ENCODE measurements around the gene COLQ. TPM values are rescaled to one million over a fixed set of nuclear protein-coding genes. Genes with fewer than 3 reads are reported as not detected.

Gene COLQ
- total RNA-seq, 1 experiment from 2014 or later = 1.9 TPM

- CTCF ChIA-PET = no interaction called here
- peaks cover 13 to 16% of the 10 kb centered on the region in 2 experiments for H3K4me1 ChIP-seq (ENCODE audit: control insufficient read depth in 1 of 2, insufficient read depth in 2 of 2, low read length in 2 of 2)
- no peaks in the 10 kb centered on the region for H3K9me2 ChIP-seq (ENCODE audit: insufficient read depth)
- ATAC-seq (no peak), DNase-seq (ENCODE audit: low read depth, low spot score) (no peak)
- H3K27ac ChIP-seq (ENCODE audit: low read depth, low read length) = no peak overlapping the region
- peaks cover 16 to 34% of the 10 kb centered on the region in 2 experiments for H3K36me3 ChIP-seq (ENCODE audit: control insufficient read depth in 1 of 2, insufficient read depth in 2 of 2, low read length in 2 of 2)
- no peaks in the 10 kb centered on the region for H4K20me1 ChIP-seq (ENCODE audit: insufficient read depth)
- intact Hi-C loops (cut with micrococcal nuclease) = no loop called here
- H3K9ac ChIP-seq (ENCODE audit: low read length) = no peak overlapping the region
- TF ChIP-seq ZBTB33 (IDR thresholded peaks at IDR 0.05; ENCODE audit: extremely low read depth, insufficient replicate concordance, low read length) = no peak
- no peak for TF ChIP-seq POLR2A (IDR thresholded peaks at IDR 0.05; ENCODE audit: borderline replicate concordance, extremely low read depth, insufficient read depth, insufficient read length)
- TF ChIP-seq EGR1 (IDR thresholded peaks at IDR 0.05; ENCODE audit: low read depth) = no peak
- TF ChIP-seq EZH2 (IDR thresholded peaks at IDR 0.05) = no peak
- TF ChIP-seq MAX (IDR thresholded peaks at IDR 0.05) = no peak
- TF ChIP-seq FOSL1 (IDR thresholded peaks at IDR 0.05; ENCODE audit: low read depth) = no peak
- no peak for TF ChIP-seq ATF3 (IDR thresholded peaks at IDR 0.05)
- no peak for TF ChIP-seq CBX3 (IDR thresholded peaks at IDR 0.05; ENCODE audit: low read depth)
- no peak for TF ChIP-seq CTCF (IDR thresholded peaks at IDR 0.05 in 2 of 3, conservative IDR thresholded peaks at IDR 0.05 in 1 of 3; ENCODE audit: borderline replicate concordance in 1 of 3, insufficient read depth in 1 of 3, low read depth in 2 of 3, low read length in 2 of 3)
- TF ChIP-seq ZNF274 (IDR thresholded peaks at IDR 0.05; ENCODE audit: low read depth, low read length) = no peak
- no peak for TF ChIP-seq TCF7L2 (IDR thresholded peaks at IDR 0.05; ENCODE audit: borderline replicate concordance, extremely low read depth, insufficient read depth, insufficient read length)
- H3K9me3 ChIP-seq (ENCODE audit: control insufficient read depth in 1 of 2, insufficient read depth in 1 of 2, low read depth in 1 of 2, low read length in 2 of 2) = no peaks in the 10 kb centered on the region
- H3K4me3 ChIP-seq (replicated peaks in 1 of 2; ENCODE audit: low read depth in 1 of 2, low read length in 2 of 2) = no peak overlapping the region
- no peak overlapping the region for H3K4me2 ChIP-seq (ENCODE audit: low read length)
- H2AFZ ChIP-seq (ENCODE audit: low read depth, low read length, poor library complexity, severe bottlenecking) = no peak overlapping the region
- POLR2A ChIA-PET = no interaction called here
- H3K79me2 ChIP-seq (ENCODE audit: insufficient read depth, low read length) = peaks cover 73% of the 10 kb centered on the region
- BruUV-seq (replicated peaks) = no TSS peak
- H3K27me3 ChIP-seq (ENCODE audit: insufficient read depth, low read length) = no peaks in the 10 kb centered on the region
- RAD21 ChIA-PET (ENCODE audit: low non-redundant PET in 1 of 2, low total read pairs in 2 of 2, uncharacterized antibody in 2 of 2, unreplicated experiment in 2 of 2) = interaction anchor here in 1 of 2 experiments (0.6 kb wide), 1 partner anchor 1117 kb away, joined by 3 read pairs; no protein-coding TSS in a partner anchor
Observed at GRCh38 chr3:15430624-15431023, 90.9 kb downstream of the COLQ start.
